NCI-H69 (cell line): ENCODE measurements around the gene STIP1.

Source experiments
- DNase-seq: peaks from one replicate; lab custom pipeline; 2025; lab: John Stamatoyannopoulos, UW

Gene STIP1

DNA sequence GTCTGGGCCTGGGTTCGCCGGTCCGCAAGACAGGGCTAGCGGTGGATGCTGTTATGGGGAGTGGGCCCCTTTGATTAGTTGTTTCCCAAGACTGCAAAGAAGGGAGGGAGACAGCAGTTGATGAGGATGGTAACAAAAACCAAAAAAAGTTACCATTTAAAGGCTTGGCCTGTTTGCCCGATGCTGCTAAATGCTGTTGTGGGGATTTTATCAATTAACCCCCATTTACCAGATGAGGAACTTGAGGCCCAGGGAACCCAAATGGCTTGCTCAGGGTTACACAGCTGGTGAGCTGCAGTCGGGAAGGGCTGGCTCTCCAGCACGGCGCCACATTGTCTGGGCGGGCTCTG, 36.7 kb downstream of the STIP1 start:
- no peak for DNase-seq

DNA sequence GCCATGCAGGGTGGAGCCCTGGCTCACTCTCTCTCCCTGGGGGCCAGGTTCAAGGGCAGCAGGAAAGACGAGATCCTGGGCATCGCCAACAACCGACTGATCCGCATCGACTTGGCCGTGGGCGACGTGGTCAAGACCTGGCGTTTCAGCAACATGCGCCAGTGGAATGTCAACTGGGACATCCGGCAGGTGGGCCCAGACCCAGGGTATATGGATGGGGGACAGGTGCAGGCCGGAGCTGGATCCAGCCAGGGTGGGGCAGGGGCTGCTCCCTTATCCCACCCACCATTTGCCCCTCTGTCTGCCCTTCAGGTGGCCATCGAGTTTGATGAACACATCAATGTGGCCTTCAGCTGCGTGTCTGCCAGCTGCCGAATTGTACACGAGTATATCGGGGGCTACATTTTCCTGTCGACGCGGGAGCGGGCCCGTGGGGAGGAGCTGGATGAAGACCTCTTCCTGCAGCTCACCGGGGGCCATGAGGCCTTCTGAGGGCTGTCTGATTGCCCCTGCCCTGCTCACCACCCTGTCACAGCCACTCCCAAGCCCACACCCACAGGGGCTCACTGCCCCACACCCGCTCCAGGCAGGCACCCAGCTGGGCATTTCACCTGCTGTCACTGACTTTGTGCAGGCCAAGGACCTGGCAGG, 37.2 kb downstream of the STIP1 start:
- no peak for DNase-seq

DNA sequence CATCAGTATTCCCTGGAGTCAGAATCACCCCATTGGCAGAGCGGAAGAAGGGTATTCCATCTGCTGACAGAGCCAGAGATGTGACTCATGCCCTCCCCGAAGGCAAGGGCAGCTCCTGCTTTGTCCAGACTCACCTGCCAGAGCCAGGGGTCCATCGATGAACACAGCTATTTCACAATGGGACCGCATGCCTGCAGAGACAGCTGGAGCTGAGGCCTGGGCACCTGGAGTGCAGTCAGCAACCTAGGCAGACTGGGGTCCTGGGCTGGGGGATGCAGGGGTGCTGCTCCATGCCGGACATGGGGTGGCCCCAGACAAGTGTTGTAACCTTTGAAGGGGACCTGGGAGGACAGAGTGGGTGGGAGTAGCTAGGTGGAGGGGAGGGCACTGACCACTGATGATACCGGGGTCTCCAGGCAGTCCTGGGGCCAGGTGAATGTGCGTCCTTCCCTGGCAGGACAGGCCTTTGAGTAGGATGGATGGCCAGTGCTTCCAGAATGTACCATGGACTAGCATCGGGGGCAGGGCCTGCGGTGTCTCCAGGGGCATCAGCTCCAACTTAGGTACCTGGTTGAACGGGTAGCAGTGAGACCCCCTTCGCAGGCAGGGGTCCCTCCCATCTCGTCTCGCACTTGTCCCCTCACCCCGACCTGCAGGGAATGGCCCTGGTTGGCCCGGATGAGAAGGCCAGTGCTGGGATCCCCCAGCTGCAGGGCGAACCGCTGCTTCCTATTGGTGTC, 38.4 kb downstream of the STIP1 start:
- no peak for DNase-seq

DNA sequence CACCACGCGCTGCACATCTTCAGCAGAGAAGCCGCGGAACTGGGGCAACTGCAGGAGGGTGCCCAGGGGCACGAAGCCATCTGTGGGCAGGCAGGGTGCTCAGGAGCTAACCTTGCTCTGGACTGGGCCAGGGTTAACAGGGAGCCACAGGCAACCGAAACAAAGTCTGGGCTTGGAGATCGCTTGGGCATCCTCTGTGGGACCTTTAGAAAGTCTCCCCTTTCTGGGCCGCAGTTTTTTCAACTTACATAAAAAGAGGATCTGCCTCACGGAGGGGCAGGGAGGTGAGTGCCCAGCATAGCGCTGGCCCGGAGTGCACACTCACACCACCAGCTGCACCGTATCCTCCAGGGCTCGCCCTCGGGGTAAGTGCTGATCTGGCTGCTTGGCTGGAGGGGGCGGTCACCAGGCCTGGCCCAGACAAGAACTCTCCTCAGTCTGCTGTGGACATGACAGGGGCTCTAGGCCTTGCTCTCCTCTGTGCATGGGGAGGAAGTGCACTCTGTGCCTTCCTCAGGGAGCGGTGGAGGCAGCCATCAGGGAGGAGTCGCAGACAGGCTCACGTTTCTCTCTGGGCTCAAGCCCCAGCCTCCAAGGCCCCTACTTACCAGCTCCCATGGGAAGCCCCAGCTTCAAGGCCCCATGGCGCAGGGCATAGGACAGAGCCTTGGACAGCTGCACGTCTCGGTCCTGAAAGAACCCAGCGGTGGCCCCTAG, 39.1 kb downstream of the STIP1 start:
- peak; percentile 56 for DNase-seq

DNA sequence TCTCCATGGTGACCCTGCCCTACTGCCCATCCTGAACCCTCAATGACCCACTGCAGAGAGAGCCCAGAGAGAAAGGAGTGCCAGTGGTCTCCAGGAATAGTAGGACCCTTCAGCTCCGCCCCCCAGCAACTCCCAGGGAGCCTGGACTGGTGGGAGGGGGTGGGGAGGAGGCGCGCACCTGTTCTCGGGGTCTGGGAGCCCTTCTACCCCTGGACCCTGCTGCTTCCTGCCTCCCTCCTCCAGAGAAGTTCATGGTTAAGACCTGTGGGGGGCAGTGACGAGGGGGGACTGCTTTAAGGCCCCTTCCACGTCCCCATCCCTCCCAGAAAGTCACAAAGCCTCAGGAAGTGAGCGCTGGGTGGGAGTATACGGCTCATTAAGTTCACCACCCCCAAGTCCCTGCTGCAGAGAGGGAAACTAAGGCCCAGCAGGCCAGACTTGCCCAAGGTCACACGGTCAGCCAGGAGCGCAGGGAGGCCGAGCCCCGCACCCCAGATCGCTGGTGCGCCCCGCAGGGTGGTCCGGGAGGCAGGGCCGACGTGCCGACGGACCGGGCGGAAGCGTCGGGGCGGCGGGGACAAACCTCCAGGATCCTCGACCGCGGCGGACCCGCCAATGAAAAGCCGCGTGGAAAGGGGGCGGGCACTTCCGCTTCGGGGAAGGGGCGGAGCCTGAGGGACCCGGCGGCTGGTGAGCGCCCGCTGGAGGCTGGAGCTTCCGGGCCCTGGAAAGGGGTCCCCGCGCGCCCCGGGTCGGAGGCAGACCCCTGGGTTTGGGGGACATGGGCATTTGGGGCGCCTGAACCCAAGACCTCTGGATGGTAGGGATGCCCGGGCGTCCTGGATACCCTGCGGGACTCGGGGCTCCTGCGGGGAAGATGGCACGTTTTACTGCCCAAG, 39.9 kb downstream of the STIP1 start, which contains the start of the genes NUDT22 and TRPT1:
NUDT22 (plus strand) TSS at position 667 of the 899 bp plus-strand sequence. CDS start 379 bp downstream, outside the sequence.
TRPT1 (minus strand) TSS at position 579 of the 899 bp plus-strand sequence; CDS start at position 253, 326 bp downstream.
- peak; percentile 96 for DNase-seq

DNA sequence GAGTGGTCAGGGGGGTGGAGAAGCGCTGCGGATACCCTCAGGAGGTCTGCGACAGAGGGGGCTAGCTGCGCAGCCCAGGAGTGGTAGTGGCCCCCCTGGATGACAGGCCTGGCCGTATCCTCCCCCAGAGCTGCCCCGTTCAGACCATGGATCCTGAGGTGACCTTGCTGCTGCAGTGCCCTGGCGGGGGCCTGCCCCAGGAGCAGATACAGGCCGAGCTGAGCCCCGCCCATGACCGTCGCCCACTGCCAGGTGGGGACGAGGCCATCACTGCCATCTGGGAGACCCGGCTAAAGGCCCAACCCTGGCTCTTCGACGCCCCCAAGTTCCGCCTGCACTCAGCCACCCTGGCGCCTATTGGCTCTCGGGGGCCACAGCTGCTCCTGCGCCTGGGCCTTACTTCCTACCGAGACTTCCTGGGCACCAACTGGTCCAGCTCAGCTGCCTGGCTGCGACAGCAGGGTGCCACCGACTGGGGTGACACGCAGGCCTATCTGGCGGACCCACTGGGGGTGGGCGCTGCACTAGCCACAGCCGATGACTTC, 40.6 kb downstream of the STIP1 start:
- DNase-seq: peak; percentile 81

DNA sequence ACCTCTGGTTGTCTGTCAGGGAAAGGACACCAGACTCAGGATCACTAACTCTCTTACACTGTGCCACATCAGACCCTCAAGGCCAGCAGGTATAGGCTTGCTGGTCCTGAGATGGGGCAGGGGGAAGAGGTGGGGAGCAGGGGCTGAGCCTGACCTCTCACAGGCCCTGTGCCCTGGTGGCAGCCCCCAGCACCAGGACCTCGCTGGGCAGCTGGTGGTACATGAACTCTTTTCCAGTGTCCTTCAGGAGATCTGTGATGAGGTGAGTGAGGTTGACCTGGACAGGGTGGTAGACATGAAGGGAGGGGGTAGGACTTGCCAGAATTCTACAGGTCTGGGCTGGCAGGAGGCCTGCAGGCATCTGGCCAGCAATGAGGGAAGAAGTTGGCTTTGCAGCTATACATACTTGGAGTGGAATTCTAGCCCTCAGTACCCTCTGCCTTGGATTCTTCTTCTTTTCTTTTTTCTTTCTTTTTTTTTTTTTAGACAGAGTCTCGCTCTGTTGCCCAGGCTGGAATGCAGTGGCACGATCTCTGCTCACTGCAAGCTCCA, 41.5 kb downstream of the STIP1 start:
- no peak for DNase-seq

DNA sequence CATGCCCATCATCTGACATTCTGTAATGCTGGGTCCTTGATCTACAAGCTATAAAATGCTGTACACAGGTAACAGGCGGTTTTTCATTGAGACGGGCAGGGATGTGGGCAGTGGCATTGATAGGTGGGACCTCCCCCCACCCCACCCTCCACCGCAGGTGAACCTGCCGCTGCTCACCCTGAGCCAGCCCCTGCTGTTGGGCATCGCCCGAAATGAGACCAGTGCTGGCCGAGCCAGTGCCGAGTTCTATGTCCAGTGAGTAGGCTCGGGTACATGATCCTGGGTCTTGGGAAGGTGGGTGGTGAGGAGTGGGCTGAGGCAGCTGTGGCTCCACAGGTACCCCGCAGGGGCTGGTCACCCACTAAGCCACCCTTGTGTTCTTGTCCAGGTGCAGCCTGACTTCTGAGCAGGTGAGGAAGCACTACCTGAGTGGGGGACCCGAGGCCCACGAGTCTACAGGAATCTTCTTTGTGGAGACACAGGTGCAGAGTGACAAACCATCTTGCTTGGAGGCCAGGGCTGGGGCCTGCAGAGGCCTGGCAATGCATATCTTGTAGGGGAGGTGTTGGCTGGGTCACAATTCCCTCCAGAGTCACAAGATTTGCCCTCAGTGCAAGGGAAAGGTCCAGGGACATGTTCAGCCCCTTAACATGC, 43.2 kb downstream of the STIP1 start:
- no peak for DNase-seq

DNA sequence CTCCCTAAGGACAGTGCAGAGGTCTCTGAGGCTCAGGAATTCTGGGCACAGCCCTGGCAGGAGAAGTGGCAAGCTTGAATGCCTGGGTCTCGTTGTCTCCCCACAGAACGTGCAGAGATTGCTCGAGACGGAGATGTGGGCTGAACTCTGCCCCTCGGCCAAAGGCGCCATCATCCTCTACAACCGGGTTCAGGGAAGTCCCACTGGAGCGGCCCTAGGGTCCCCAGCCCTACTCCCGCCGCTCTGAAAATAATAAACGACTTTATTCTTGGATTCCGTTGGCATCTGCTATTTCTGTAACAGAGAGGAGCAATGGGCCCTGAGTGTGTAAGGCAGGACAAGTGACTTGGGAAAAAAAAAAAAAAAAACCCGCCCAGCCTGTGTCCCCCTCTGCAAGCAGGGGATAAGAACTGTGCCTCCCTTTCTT, 43.8 kb downstream of the STIP1 start:
- DNase-seq: no peak

DNA sequence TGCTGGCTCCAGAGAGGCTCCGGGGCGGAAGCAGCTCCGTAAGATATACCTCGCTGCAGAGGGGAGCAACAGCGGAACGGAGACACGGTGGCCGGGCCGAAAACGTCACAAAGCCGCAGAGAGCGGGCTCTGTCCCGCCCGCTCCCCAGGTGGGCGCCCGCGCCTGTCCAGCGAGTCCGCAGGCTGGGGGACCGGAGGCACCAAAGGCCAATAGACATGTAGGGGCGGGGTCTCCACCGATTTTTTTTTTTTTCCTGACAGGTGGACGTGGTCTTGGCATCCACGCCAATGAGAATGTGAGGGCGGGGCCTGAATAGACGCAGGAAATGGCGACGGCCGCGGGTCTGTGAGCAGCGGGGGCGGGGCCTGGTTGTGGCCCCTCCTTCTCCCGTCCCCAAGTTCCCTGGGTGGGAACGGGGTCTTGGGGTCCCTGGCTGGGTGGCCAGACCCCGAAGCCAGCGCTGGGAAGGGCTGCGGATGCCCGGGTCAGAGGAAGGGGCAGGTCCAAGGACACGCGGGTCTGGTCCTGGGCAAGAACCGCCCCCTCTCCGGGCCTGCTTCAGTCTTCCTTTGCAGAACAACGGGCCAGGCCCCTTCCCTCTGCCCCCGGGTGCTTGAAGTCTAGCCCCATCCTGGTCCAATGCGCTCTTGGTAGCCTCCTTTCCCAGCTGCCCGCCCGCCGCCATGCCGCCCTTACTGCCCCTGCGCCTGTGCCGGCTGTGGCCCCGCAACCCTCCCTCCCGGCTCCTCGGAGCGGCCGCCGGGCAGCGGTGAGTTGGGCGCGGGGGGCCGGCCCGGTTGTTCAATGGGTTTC, 44.4 kb downstream of the STIP1 start, which contains the start of gene DNAJC4:
DNAJC4 (plus strand) TSS at position 378 of the 814 bp plus-strand sequence; CDS start at position 685, 307 bp downstream.
- DNase-seq: peak; percentile 99

DNA sequence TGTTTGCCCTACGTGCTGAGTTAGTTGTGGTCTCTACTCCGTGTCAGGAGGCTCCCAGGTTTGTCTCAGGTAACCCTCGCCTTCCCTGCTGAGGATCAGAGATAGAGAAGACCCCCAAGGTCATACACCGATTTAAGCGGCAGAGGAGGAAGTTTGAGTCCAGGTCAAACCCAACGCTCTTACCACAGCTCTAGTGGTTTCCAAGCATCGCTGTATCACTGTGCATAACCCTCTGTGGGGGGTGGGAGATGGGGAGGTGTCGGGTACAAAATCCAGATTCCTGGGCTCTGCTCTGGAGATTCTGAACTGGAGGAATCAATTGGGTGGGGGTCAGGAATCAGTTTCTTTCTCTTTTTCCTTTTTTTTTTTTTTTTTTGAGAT, 45.0 kb downstream of the STIP1 start:
- DNase-seq: peak; percentile 64

DNA sequence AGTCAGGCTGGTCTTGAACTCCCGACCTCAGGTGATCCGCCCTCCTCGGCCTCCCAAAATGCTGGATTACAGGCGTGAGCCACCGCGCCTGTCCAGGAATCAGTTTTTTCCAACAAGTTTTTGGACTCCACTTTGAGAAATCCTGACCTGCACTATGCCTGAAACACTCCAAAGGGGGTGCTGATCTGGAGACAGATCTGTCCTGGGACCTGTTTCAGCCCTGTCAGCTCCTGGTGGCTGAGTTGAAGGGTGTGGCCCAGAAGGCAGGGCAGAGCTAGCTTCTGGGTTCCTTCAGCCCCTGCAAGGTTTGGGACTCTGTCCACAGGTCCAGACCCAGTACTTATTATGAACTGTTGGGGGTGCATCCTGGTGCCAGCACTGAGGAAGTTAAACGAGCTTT, 45.6 kb downstream of the STIP1 start:
- DNase-seq: no peak

DNA sequence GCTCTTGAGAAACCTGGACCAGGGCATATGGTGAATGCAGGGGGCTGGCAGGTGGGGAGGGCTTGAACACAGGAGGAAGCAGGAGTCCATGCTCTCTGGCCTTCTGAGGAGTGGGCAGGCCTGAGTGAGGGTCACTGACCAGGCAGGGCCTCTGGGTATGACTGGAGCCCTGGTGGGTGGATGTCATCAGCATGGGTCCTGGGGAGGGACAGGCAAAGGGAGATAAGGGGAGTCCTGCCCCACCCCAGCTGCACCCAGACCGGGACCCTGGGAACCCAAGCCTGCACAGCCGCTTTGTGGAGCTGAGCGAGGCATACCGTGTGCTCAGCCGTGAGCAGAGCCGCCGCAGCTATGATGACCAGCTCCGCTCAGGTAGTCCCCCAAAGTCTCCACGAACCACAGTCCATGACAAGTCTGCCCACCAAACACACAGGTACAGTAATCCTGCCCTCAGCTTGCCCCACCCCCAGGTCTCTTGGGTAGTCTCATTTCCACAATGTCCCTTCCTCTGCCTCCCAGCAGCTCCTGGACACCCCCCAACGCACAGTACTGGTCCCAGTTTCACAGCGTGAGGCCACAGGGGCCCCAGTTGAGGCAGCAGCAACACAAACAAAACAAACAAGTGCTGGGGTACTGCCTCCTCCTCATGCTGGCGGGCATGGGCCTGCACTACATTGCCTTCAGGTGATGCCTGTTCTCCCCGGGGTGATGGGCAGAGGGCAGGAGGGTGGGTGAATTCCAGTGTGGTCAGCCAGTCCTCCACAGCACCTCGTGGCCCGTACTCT, 46.4 kb downstream of the STIP1 start:
- no peak for DNase-seq

DNA sequence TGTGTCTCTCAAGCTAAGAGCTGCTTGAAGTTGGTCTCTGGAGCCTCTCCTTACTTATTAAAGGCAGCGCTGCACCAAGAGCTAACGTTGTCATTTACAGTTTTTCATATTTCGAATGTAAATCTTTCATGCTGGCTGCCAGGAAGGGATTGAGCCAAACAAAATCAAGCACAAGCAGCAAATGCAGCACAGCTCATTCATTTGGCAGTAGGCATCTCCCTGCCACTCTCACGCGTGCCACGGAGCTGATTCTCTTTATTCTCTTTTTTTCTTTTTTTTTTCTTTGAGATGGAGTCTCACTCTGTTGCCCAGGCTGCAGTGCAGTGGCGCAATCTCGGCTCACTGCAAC, 47.0 kb downstream of the STIP1 start:
- no peak for DNase-seq

DNA sequence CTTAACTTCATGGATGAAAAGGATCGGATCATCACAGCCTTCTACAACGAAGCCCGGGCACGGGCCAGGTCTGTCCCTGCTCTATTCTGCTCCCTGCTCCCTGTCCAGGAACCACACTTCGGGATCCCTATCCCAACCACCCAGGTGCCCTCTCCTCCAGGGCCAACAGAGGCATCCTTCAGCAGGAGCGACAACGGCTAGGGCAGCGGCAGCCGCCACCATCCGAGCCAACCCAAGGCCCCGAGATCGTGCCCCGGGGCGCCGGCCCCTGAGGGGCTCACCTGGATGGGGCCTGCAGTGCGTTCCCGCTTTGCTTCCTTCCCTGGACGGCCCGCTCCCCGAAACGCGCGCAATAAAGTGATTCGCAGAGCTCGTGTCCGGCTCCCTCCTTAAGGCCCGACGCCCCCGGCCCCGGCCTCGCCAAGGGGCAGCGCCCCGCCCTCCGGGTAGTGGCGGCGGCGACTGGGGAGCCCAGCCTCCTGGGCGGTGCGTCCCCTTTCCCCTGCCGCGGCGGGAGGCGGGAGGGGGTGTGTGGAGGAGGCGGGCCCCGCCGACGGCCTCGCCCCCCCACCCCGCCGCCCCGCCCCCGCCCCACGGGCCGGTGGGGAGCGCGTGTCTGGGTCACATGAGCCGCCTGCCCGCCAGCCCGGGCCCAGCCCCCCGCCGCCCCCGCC, 48.1 kb downstream of the STIP1 start, which contains the start of gene VEGFB:
VEGFB (plus strand) TSS at position 672 of the 674 bp plus-strand sequence. CDS start 250 bp downstream, outside the sequence.
- DNase-seq: peak; percentile 88

DNA sequence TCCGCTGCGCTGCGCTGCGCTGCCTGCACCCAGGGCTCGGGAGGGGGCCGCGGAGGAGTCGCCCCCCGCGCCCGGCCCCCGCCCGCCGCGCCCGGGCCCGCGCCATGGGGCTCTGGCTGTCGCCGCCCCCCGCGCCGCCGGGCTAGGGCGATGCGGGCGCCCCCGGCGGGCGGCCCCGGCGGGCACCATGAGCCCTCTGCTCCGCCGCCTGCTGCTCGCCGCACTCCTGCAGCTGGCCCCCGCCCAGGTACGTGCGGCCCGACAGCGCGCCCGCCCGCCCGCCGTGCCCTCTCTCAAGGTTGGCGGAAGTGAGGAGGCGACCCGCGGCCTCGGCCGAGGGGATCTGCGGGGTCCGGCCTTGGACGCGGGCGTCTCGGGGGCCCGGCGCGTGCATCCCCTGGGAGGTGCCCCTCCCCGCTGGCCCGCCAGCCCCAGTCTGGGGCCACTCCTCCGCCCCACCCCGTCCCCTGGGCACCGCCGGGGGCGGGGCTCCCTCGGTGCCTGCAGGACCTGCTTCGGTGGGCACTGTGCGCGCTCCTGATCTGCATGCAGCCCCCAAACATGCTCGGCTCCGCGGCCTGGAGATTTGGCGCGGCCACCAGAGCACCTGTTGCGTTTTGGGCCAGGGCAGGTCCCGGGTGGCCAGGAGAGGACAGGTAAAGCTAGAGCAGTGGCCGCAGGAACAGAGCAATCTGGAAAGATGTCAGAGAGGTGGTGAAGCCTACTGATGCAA, 48.8 kb downstream of the STIP1 start:
- peak; percentile 83 for DNase-seq

DNA sequence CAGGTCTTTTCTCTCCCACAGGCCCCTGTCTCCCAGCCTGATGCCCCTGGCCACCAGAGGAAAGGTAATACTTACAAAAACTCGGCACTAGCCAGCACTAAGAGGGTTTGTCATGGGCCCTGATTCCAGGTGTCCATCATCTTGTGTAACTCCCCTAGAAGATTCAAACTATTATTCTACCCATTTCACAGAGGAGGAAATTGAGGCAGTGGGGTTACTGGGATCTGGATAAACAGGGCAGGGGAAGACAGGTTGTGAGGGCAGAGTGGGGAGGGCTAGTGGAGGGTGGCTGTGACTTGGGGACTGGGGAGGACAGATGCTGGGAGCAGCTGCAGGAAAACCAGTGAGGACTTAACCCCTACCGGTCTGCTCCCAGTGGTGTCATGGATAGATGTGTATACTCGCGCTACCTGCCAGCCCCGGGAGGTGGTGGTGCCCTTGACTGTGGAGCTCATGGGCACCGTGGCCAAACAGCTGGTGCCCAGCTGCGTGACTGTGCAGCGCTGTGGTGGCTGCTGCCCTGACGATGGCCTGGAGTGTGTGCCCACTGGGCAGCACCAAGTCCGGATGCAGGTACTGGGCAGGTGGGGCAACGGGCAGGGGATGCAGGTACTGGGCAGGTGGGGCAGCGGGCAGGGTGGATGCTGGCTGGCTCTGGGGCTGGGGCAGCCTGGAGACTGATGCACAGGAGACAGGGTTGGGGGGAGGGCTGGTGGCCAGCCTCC, 49.6 kb downstream of the STIP1 start:
- DNase-seq: peak; percentile 58
